HCT116 (cell line): ENCODE measurements around the gene ATP5PD. TPM values are rescaled to one million over a fixed set of nuclear protein-coding genes. Genes with fewer than 3 reads are reported as not detected.

Experiments used
- ATAC-seq: fragments of 200-7000 bp; cut with Tn5 transposase; 2 replicates; pipeline ENCODE4 v1.9.1; 2020; ENCODE audit warnings: mild to moderate bottlenecking, moderate library complexity
- BruUV-seq: library from RNA; stranded (reverse); fragments of 400-500 nt; replicated peaks from 2 replicates; lab custom pipeline; 2021; lab: Mats Ljungman, UMichigan
- CTCF ChIA-PET: fragments of 300-600 bp; sonication (Branson Sonifier 250); formaldehyde crosslinking; loops from one replicate; lab custom pipeline; 2021; ENCODE audit warnings: antibody characterized with exemption; lab: Charles Lee
- POLR2A ChIA-PET: fragments of 300-600, 350-600 bp; sonication (Branson Sonifier 250); formaldehyde crosslinking; loops from one replicate; lab custom pipeline; 2021; ENCODE audit warnings: antibody characterized with exemption; lab: Charles Lee
- RAD21 ChIA-PET, 2 experiments: fragments of 300-600 bp; sonication (Branson Sonifier 250); formaldehyde crosslinking; loops; one replicate each; lab custom pipeline; 2023; ENCODE audit warnings: low total read pairs in 2 of 2; ENCODE audit not compliant: uncharacterized antibody in 2 of 2, unreplicated experiment in 2 of 2, low non-redundant PET in 1 of 2; lab: Charles Lee
- DNase-seq: peaks from one replicate; pipeline ENCODE4 v3.0.0-alpha.2; 2010; ENCODE audit warnings: low read depth, low spot score
- H2AFZ ChIP-seq: fragments of 200-600 bp; shearing (Covaris generic), sonication (generic); 2 replicates; pipeline ENCODE4 v1.6.1; 2017; ENCODE audit warnings: low read depth, mixed run types, mixed read lengths, antibody characterized with exemption, low read length; ENCODE audit not compliant: poor library complexity, severe bottlenecking
- H3K27ac ChIP-seq: 2 replicates; pipeline ENCODE4 v1.5.1; 2012; ENCODE audit warnings: low read depth, low read length
- H3K27me3 ChIP-seq: fragments of 200-600 bp; sonication (generic); 2 replicates; pipeline ENCODE4 v1.6.1; 2016; ENCODE audit warnings: mixed run types, low read length, mixed read lengths; ENCODE audit not compliant: insufficient read depth
- H3K36me3 ChIP-seq, 2 experiments: fragments of 200-500 bp in 1 of 2; fragments of 200-600 bp in 1 of 2; sonication (Bioruptor generic) in 1 of 2; sonication (generic) in 1 of 2; 2 replicates each; pipeline versions ENCODE4 v1.5.1 to v1.6.1; 2014 to 2016; ENCODE audit warnings: low read length in 2 of 2, inconsistent platforms in 1 of 2, mixed read lengths in 1 of 2, mixed run types in 1 of 2; ENCODE audit not compliant: insufficient read depth in 2 of 2, control insufficient read depth in 1 of 2
- H3K4me1 ChIP-seq, 2 experiments: fragments of 200-600 bp in 1 of 2; sonication (generic) in 1 of 2; 2 replicates each; pipeline versions ENCODE4 v1.5.1 to v1.6.1; 2012 to 2017; ENCODE audit warnings: low read length in 2 of 2, inconsistent platforms in 1 of 2, mild to moderate bottlenecking in 1 of 2, mixed read lengths in 1 of 2, mixed run types in 1 of 2, moderate library complexity in 1 of 2; ENCODE audit not compliant: insufficient read depth in 2 of 2, control insufficient read depth in 1 of 2
- H3K4me2 ChIP-seq: fragments of 200-600 bp; sonication (generic); 2 replicates; pipeline ENCODE4 v1.6.1; 2017; ENCODE audit warnings: mixed run types, low read length, mixed read lengths
- H3K4me3 ChIP-seq, 2 experiments: fragments of 200-600 bp in 1 of 2; sonication (generic) in 1 of 2; replicated peaks in 1 of 2; 2 replicates each; pipeline ENCODE4 v1.5.1; 2011 to 2016; ENCODE audit warnings: low read length in 2 of 2, control low read depth in 1 of 2, low read depth in 1 of 2, mild to moderate bottlenecking in 1 of 2, mixed read lengths in 1 of 2, mixed run types in 1 of 2
- H3K79me2 ChIP-seq: fragments of 200-600 bp; sonication (generic); 2 replicates; pipeline ENCODE4 v1.6.1; 2017; ENCODE audit warnings: mild to moderate bottlenecking, mixed run types, low read length, moderate library complexity, mixed read lengths; ENCODE audit not compliant: insufficient read depth
- H3K9ac ChIP-seq: fragments of 200-600 bp; sonication (generic); 2 replicates; pipeline ENCODE4 v1.6.1; 2016; ENCODE audit warnings: low read length, mixed read lengths
- H3K9me2 ChIP-seq: fragments of 200-600 bp; sonication (generic), shearing (Covaris generic); 2 replicates; pipeline ENCODE4 v1.6.1; 2017; ENCODE audit warnings: mixed run types, mild to moderate bottlenecking, moderate library complexity; ENCODE audit not compliant: insufficient read depth
- H3K9me3 ChIP-seq, 2 experiments: fragments of 200-500 bp in 1 of 2; fragments of 200-600 bp in 1 of 2; sonication (Bioruptor generic) in 1 of 2; sonication (generic) in 1 of 2; 2 replicates each; pipeline ENCODE4 v1.6.1; 2014 to 2017; ENCODE audit warnings: low read length in 2 of 2, mixed read lengths in 2 of 2, inconsistent platforms in 1 of 2, low read depth in 1 of 2, mild to moderate bottlenecking in 1 of 2, mixed run types in 1 of 2, moderate library complexity in 1 of 2; ENCODE audit not compliant: control insufficient read depth in 1 of 2, insufficient read depth in 1 of 2
- H4K20me1 ChIP-seq: fragments of 200-600 bp; sonication (generic), shearing (Covaris generic); 2 replicates; pipeline ENCODE4 v1.6.1; 2017; ENCODE audit warnings: mixed run types, mild to moderate bottlenecking, moderate library complexity; ENCODE audit not compliant: insufficient read depth
- CBX3 ChIP-seq: IDR thresholded peaks from 2 replicates; pipeline ENCODE4 v1.6.1; 2012; ENCODE audit warnings: low read depth
- EGR1 ChIP-seq: IDR thresholded peaks from 2 replicates; pipeline ENCODE4 v1.6.1; 2012; ENCODE audit warnings: low read depth
- JUND ChIP-seq: IDR thresholded peaks from 2 replicates; pipeline ENCODE4 v1.6.1; 2012
- POLR2A ChIP-seq: IDR thresholded peaks from 2 replicates; pipeline ENCODE4 v1.7.0; 2011; ENCODE audit warnings: borderline replicate concordance; ENCODE audit not compliant: insufficient read depth, insufficient read length; ENCODE audit errors: extremely low read depth
- REST ChIP-seq: IDR thresholded peaks from 2 replicates; pipeline ENCODE4 v1.6.1; 2012; ENCODE audit warnings: low read depth
- SP1 ChIP-seq: IDR thresholded peaks from 2 replicates; pipeline ENCODE4 v1.6.1; 2012; ENCODE audit warnings: low read depth
- intact Hi-C: fragments of 100-400 bp; cut with micrococcal nuclease; formaldehyde crosslinking; loops from 2 replicates; pipeline ENCODE4 v1.10.0; 2022
- total RNA-seq: library from RNA; stranded (reverse); gene quantifications from one replicate; pipeline ENCODE4 v1.2.1, GENCODE V29; 2021; ENCODE audit not compliant: unreplicated experiment

The ATP5PD gene
- total RNA-seq, 1 experiment from 2014 or later: 407 TPM

GRCh38 chr17:75020331-75021110, 26.2 kb downstream of the ATP5PD start:
- TSS peak; percentile 28 for BruUV-seq
- H4K20me1 ChIP-seq: no peaks in the 10 kb centered on the region
- H3K79me2 ChIP-seq: peaks cover 10% of the 10 kb centered on the region
- ChIA-PET CTCF (no interaction called here), RAD21 (no interaction called here), POLR2A (no interaction called here)
- no peak overlapping the region for H3K27ac ChIP-seq
- no peaks in the 10 kb centered on the region for H3K9me2 ChIP-seq
- H3K4me3 ChIP-seq: no peak overlapping the region
- DNase-seq (no peak), ATAC-seq (no peak)
- intact Hi-C loops: no loop called here
- no peak overlapping the region for H3K9ac ChIP-seq
- peaks cover 11 to 33% of the 10 kb centered on the region in 2 experiments; a peak in 3 of 4 replicates for H3K36me3 ChIP-seq
- TF ChIP-seq REST: no peak
- no peak for TF ChIP-seq CBX3
- TF ChIP-seq POLR2A: no peak
- TF ChIP-seq JUND: no peak
- TF ChIP-seq EGR1: no peak
- no peak for TF ChIP-seq SP1
- H3K27me3 ChIP-seq: no peaks in the 10 kb centered on the region
- H3K4me1 ChIP-seq: no peaks in the 10 kb centered on the region
- no peak overlapping the region for H3K4me2 ChIP-seq
- no peaks in the 10 kb centered on the region for H3K9me3 ChIP-seq
- no peak overlapping the region for H2AFZ ChIP-seq
